Smooth muscle cell (in vitro differentiated cells): ENCODE data around the gene BEST2. TPM values are rescaled to one million over a fixed set of nuclear protein-coding genes. Genes with fewer than 3 reads are reported as not detected.
"Not testable (repeated sequence)": the region's sequence is repeated elsewhere in the genome, so short reads cannot be mapped to it uniquely, and the experiment has no call there.

Source experiments
- DNase-seq: peaks from one replicate; lab custom pipeline; 2025; ENCODE audit not compliant: unreplicated experiment; lab: John Stamatoyannopoulos, UW
- H2AFZ ChIP-seq: fragments of 200-600 bp; sonication (generic); 2 replicates; pipeline ENCODE4 v1.6.0; 2016; ENCODE audit warnings: antibody characterized with exemption, low read depth, mild to moderate bottlenecking
- H3F3A ChIP-seq: fragments of 200-600 bp; sonication (generic); 2 replicates; pipeline ENCODE4 v1.6.0; 2017; ENCODE audit warnings: antibody characterized with exemption, low read depth
- H3K27ac ChIP-seq: fragments of 200-600 bp; sonication (generic); 2 replicates; pipeline ENCODE4 v1.5.1; 2016; ENCODE audit warnings: low read depth, mild to moderate bottlenecking
- H3K27me3 ChIP-seq: fragments of 200-600 bp; sonication (generic); 2 replicates; pipeline ENCODE4 v1.6.1; 2016; ENCODE audit warnings: low read depth, mild to moderate bottlenecking
- H3K36me3 ChIP-seq: fragments of 200-600 bp; sonication (generic); 2 replicates; pipeline ENCODE4 v1.5.1; 2016; ENCODE audit warnings: low read depth
- H3K4me1 ChIP-seq: fragments of 200-600 bp; sonication (generic); 2 replicates; pipeline ENCODE4 v1.5.1; 2016; ENCODE audit warnings: low read depth
- H3K4me2 ChIP-seq: fragments of 200-600 bp; sonication (generic); 2 replicates; pipeline ENCODE4 v1.6.0; 2016; ENCODE audit warnings: mild to moderate bottlenecking
- H3K4me3 ChIP-seq: fragments of 200-600 bp; sonication (generic); 2 replicates; pipeline ENCODE4 v1.5.1; 2016; ENCODE audit warnings: mild to moderate bottlenecking
- H3K79me2 ChIP-seq: fragments of 200-600 bp; sonication (generic); 2 replicates; pipeline ENCODE4 v1.6.0; 2016; ENCODE audit warnings: low read depth, mild to moderate bottlenecking
- H3K9ac ChIP-seq: fragments of 200-600 bp; sonication (generic); 2 replicates; pipeline ENCODE4 v1.6.0; 2016; ENCODE audit warnings: low read depth
- H3K9me3 ChIP-seq: fragments of 200-600 bp; sonication (generic); replicated peaks from 2 replicates; pipeline ENCODE4 v1.5.1; 2016; ENCODE audit warnings: low read depth
- H4K20me1 ChIP-seq: fragments of 200-600 bp; sonication (generic); 2 replicates; pipeline ENCODE4 v1.6.0; 2016; ENCODE audit warnings: low read depth
- CTCF ChIP-seq: fragments of 200-600 bp; sonication (generic); IDR thresholded peaks from 2 replicates; pipeline ENCODE4 v1.5.1; 2017; ENCODE audit warnings: borderline replicate concordance, mild to moderate bottlenecking, antibody characterized with exemption; ENCODE audit not compliant: insufficient read depth, poor library complexity, severe bottlenecking
- WGBS: methylation state at CpG from one replicate; pipeline ENCODE4 v1.1.7; 2016; ENCODE audit warnings: low lambda C conversion rate; 5-methylcytosine and 5-hydroxymethylcytosine counted together
- polyA plus RNA-seq: library from polyadenylated mRNA; unstranded; fragments of >200 nt; fragmentation: Nextera tagmentation; extraction: Ambion mirVana; gene quantifications from 2 replicates; pipeline ENCODE4 v1.2.1, GENCODE V29; 2016
- total RNA-seq: library from RNA; depleted of rRNA; stranded (reverse); fragments of >200 nt; gene quantifications from 2 replicates; pipeline ENCODE4 v1.2.3, GENCODE V29; 2014

BEST2 gene
- total and polyA plus RNA-seq, 2 experiments from 2014 or later, result not detected

DNA sequence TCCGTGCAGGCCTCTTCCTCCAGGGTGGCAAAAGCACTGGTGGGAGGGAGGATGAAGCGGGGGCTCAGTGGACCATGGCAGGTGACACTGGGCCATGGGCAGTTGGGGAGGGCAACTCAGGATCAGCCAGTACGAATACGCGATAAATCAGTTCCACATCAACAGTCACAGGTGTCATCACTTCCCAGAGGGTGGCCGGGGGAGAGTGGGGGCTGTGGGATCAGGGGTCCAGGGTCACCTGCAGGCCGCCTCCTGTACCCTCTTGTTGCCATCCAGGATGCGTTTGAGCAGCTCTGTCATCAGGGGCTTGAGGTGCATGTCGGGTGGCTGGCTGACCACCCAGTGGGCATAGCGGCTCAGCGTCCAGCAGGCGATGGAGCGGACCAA lies 45.3 kb upstream of the BEST2 start:
- Histone ChIP-seq H3K27ac (no peak overlapping the region), H3F3A (no peaks in the 10 kb centered on the region), H3K36me3 (peaks cover 6% of the 10 kb centered on the region), H3K4me1 (no peaks in the 10 kb centered on the region), H3K27me3 (no peaks in the 10 kb centered on the region), H3K9ac (no peak overlapping the region), H3K4me3 (no peak overlapping the region), H4K20me1 (peaks cover under 1% of the 10 kb centered on the region), H3K4me2 (no peak overlapping the region), H3K9me3 (no peaks in the 10 kb centered on the region), H2AFZ (no peak overlapping the region), H3K79me2 (no peaks in the 10 kb centered on the region)
- WGBS, result 97% methylated on average over 11 of the region's 13 CpGs
- DNase-seq, result no peak
- no peak for TF ChIP-seq CTCF

DNA sequence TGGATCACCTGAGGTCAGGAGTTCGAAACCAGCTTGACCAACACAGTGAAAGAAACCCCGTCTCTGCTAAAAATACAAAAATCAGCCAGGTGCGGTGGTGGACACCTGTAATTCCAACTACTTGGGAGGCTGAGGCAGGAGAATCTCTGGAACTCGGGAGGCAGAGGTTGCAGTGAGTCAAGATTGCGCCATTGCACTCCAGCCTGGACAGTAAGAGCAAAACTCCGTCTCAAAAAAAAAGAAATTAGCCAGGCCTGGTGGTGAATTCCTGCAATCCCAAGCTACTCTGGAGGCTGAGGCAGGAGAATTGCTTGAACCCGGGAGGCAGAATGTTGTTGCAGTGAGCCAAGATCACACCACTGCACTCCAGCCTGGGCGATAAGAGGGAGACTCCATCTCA lies 43.0 kb upstream of the BEST2 start:
- no peak overlapping the region for H2AFZ ChIP-seq
- H3K4me2 ChIP-seq, result no peak overlapping the region
- H3K36me3 ChIP-seq, result peaks cover 6% of the 10 kb centered on the region
- no peak overlapping the region for H3K9ac ChIP-seq
- H3K27me3 ChIP-seq, result no peaks in the 10 kb centered on the region
- DNase-seq, result no peak
- H3K4me3 ChIP-seq, result no peak overlapping the region
- H3K4me1 ChIP-seq, result no peaks in the 10 kb centered on the region
- no peak overlapping the region for H3K27ac ChIP-seq
- TF ChIP-seq CTCF, result no peak
- 97% methylated on average over 8 of the region's 8 CpGs for WGBS
- H3K79me2 ChIP-seq, result no peaks in the 10 kb centered on the region
- H3K9me3 ChIP-seq, result no peaks in the 10 kb centered on the region
- H4K20me1 ChIP-seq, result peaks cover 9% of the 10 kb centered on the region
- H3F3A ChIP-seq, result no peaks in the 10 kb centered on the region

DNA sequence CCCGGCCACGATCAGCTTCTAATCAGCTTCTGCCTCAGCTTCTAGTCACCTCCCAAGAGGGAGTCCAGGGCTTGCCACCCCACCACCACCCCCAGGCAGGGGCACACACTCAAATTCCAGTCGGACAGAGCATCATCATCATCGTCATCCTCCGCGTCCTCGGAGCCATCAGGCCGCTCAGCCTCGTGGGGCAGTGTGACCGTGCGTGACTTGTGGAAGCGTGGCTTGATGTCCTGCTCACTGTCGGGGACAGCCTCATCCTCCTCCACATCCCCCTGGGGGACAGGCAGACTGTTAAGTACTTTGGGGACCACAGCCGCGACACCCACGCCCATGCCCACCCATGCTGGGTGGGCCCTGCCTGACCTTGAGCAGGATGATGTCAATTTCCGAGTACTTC lies 40.4 kb upstream of the BEST2 start:
- Histone ChIP-seq H3K4me3 (no peak overlapping the region), H3K4me2 (no peak overlapping the region), H3K79me2 (peaks cover 3% of the 10 kb centered on the region), H3K4me1 (no peaks in the 10 kb centered on the region), H3K27me3 (no peaks in the 10 kb centered on the region), H3K9ac (no peak overlapping the region), H4K20me1 (peaks cover 15% of the 10 kb centered on the region), H3K36me3 (peaks cover 9% of the 10 kb centered on the region), H3F3A (no peaks in the 10 kb centered on the region), H3K9me3 (no peaks in the 10 kb centered on the region), H3K27ac (no peak overlapping the region), H2AFZ (no peak overlapping the region)
- no peak for DNase-seq
- over 99% methylated on average over 14 of the region's 17 CpGs for WGBS
- TF ChIP-seq CTCF, result no peak

GRCh38 chr19:12712077-12712476 lies 39.5 kb upstream of the BEST2 start:
- H3F3A ChIP-seq, H3K9ac ChIP-seq, H3K27ac ChIP-seq, DNase-seq, H3K9me3 ChIP-seq, H3K4me3 ChIP-seq, H2AFZ ChIP-seq, H3K36me3 ChIP-seq, H3K4me2 ChIP-seq, H3K4me1 ChIP-seq, H3K27me3 ChIP-seq: not testable (repeated sequence)
- TF ChIP-seq CTCF, result peak; percentile 28
- WGBS, result 54% methylated on average over 13 of the region's 14 CpGs
- Histone ChIP-seq H4K20me1 (peaks cover 22% of the 10 kb centered on the region), H3K79me2 (peaks cover 11% of the 10 kb centered on the region)

DNA sequence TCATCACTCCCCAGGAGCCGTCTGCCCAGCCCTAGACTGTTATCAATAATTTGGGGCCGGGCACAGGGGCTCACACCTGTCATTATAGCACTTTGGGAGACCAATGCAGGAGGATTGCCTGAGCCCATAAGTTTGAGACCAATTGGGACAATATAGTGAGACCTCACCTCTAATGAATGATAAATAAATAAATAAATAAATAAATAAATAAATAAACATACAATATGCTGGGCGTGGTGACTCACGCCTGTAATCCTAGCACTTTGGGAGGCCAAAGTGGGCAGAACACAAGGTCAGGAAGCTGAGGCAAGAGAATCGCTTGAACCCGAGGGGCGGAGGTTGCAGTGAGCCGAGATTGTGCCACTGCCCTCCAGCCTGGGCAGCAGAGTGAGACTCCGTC lies 38.3 kb upstream of the BEST2 start:
- H3K4me3 ChIP-seq, H3K4me2 ChIP-seq, H3K27ac ChIP-seq, DNase-seq, H3K36me3 ChIP-seq, H3K9me3 ChIP-seq, H3K9ac ChIP-seq, H3K27me3 ChIP-seq, H2AFZ ChIP-seq, H3K4me1 ChIP-seq, H3F3A ChIP-seq: not testable (repeated sequence)
- Histone ChIP-seq H3K79me2 (peaks cover 23% of the 10 kb centered on the region), H4K20me1 (peaks cover 22% of the 10 kb centered on the region)
- 96% methylated on average over 9 of the region's 9 CpGs for WGBS
